ENCODE measurements around the gene PRKAR2A.
A peak's percentile ranks its signal among the peaks of the same experiment; 100 is the strongest.
"Not testable (repeated sequence)": the region's sequence is repeated elsewhere in the genome, so short reads cannot be mapped to it uniquely, and the experiment has no call there.

The PRKAR2A gene

GRCh38 chr3:48776854-48777253 lies 70.8 kb downstream of the PRKAR2A start:
- DNase-seq, result no peak

GRCh38 chr3:48770192-48770502 lies 77.5 kb downstream of the PRKAR2A start:
- DNase-seq, result no peak

GRCh38 chr3:48765376-48765775 lies 82.3 kb downstream of the PRKAR2A start:
- DNase-seq, result no peak

- DNase-seq, result no peak
Measured at GRCh38 chr3:48762816-48763215, 84.9 kb downstream of the PRKAR2A start.

- DNase-seq, result not testable (repeated sequence)
Measured at GRCh38 chr3:48759991-48760540, 87.6 kb downstream of the PRKAR2A start.

- not testable (repeated sequence) for DNase-seq
Measured at GRCh38 chr3:48759531-48759930, 88.1 kb downstream of the PRKAR2A start.

GRCh38 chr3:48759071-48759470 lies 88.6 kb downstream of the PRKAR2A start:
- DNase-seq, result no peak

- DNase-seq, result no peak
Measured at GRCh38 chr3:48756640-48757039, 91.0 kb downstream of the PRKAR2A start.

GRCh38 chr3:48750856-48751255 lies 96.8 kb downstream of the PRKAR2A start:
- no peak for DNase-seq

- DNase-seq, result no peak
Measured at GRCh38 chr3:48748754-48749153, 98.9 kb downstream of the PRKAR2A start.

- peak in 1 of 2 experiments; percentile 33 for DNase-seq
Measured at GRCh38 chr3:48747706-48748105, 100.0 kb downstream of the PRKAR2A start.

- DNase-seq, result no peak
Measured at GRCh38 chr3:48747015-48747615, 100.6 kb downstream of the PRKAR2A start.

- no peak for DNase-seq
Measured at GRCh38 chr3:48743773-48744172, 103.9 kb downstream of the PRKAR2A start.

GRCh38 chr3:48741226-48741625 lies 106.4 kb downstream of the PRKAR2A start:
- DNase-seq, result not testable (repeated sequence)

GRCh38 chr3:48739955-48740823 lies 107.5 kb downstream of the PRKAR2A start:
- peak; percentile 59 to 76 for DNase-seq

GRCh38 chr3:48739617-48739954 lies 108.1 kb downstream of the PRKAR2A start:
- DNase-seq, result no peak

GRCh38 chr3:48738926-48739616 lies 108.6 kb downstream of the PRKAR2A start:
- no peak for DNase-seq

GRCh38 chr3:48738144-48738536 lies 109.5 kb downstream of the PRKAR2A start:
- no peak for DNase-seq

- DNase-seq, result not testable (repeated sequence)
Measured at GRCh38 chr3:48735075-48735767, 112.5 kb downstream of the PRKAR2A start.

GRCh38 chr3:48734541-48734940 lies 113.1 kb downstream of the PRKAR2A start:
- DNase-seq, result not testable (repeated sequence)

GRCh38 chr3:48733752-48734518 lies 113.7 kb downstream of the PRKAR2A start:
- not testable (repeated sequence) for DNase-seq

- no peak for DNase-seq
Measured at GRCh38 chr3:48727511-48727910, 120.2 kb downstream of the PRKAR2A start.

Measured in NCI-H446 (cell line).